Endothelial cell of umbilical vein (primary cell): ENCODE measurements around the gene EDEM3.

Experiments used
- CTCF ChIP-seq, 2 donors: IDR thresholded peaks; 1 replicate in 1 of 2; 2 replicates in 1 of 2; pipeline ENCODE4 v1.5.1; 2011; ENCODE audit warnings: low read length in 2 of 2, mild to moderate bottlenecking in 2 of 2, moderate library complexity in 2 of 2, control low read depth in 1 of 2, inconsistent platforms in 1 of 2, low read depth in 1 of 2; ENCODE audit not compliant: insufficient read depth in 1 of 2; ENCODE audit errors: extremely low read depth in 1 of 2
- EZH2 ChIP-seq: IDR thresholded peaks from 2 replicates; pipeline ENCODE4 v1.6.1; 2012; ENCODE audit warnings: borderline replicate concordance, low read depth, mild to moderate bottlenecking, moderate library complexity, low read length, inconsistent platforms; ENCODE audit not compliant: severe bottlenecking
- FOS ChIP-seq: IDR thresholded peaks from 2 replicates; pipeline ENCODE4 v1.6.1; 2011; ENCODE audit warnings: mild to moderate bottlenecking, low read length, moderate library complexity, borderline replicate concordance; ENCODE audit not compliant: insufficient read depth
- GATA2 ChIP-seq: IDR thresholded peaks from 2 replicates; pipeline ENCODE4 v1.7.0; 2011; ENCODE audit warnings: low read depth, mild to moderate bottlenecking, moderate library complexity, mixed read lengths, low read length; ENCODE audit not compliant: insufficient read length, insufficient read depth
- JUN ChIP-seq: IDR thresholded peaks from 2 replicates; pipeline ENCODE4 v1.6.1; 2011; ENCODE audit warnings: borderline replicate concordance, low read depth; ENCODE audit not compliant: insufficient read length, insufficient read depth
- MAX ChIP-seq: IDR thresholded peaks from 2 replicates; pipeline ENCODE4 v1.6.1; 2011; ENCODE audit not compliant: insufficient read depth, insufficient read length
- MYC ChIP-seq: IDR thresholded peaks from one replicate; pipeline ENCODE4 v1.6.1; 2011; ENCODE audit warnings: mild to moderate bottlenecking, low read depth, low read length
- POLR2A ChIP-seq: IDR thresholded peaks from 2 replicates; pipeline ENCODE4 v1.6.1; 2012; ENCODE audit warnings: low read depth, mild to moderate bottlenecking, control low read depth, low read length
- POLR2AphosphoS5 ChIP-seq: IDR thresholded peaks from 2 replicates; pipeline ENCODE4 v1.6.1; 2012; ENCODE audit warnings: low read depth, mild to moderate bottlenecking, control low read depth, low read length, moderate library complexity; ENCODE audit not compliant: insufficient read depth

- TF ChIP-seq CTCF (IDR thresholded peaks at IDR 0.05; ENCODE audit: extremely low read depth in 1 of 2, insufficient read depth in 1 of 2, low read depth in 1 of 2, low read length in 2 of 2): no peak
- TF ChIP-seq POLR2A: no peak
- no peak for TF ChIP-seq POLR2AphosphoS5
- no peak for TF ChIP-seq EZH2
- no peak for TF ChIP-seq MAX
- TF ChIP-seq MYC: no peak
- no peak for TF ChIP-seq FOS
- no peak for TF ChIP-seq JUN
- TF ChIP-seq GATA2: no peak
These were observed 71.7 kb downstream of the EDEM3 start for GRCh38 chr1:184682956-184683355.
